HepG2 (cell line): Measurements from ENCODE around the gene BAHD1. TPM values are rescaled to one million over a fixed set of nuclear protein-coding genes. Genes with fewer than 3 reads are reported as not detected.
A peak's percentile ranks its signal among the peaks of the same experiment; 100 is the strongest.

Experiments used
- BHLHE40 ChIP-seq: IDR thresholded peaks from 2 replicates; pipeline ENCODE4 v1.6.1; 2011; ENCODE audit warnings: low read length, improper control_type of control experiment
- GABPA ChIP-seq, 2 experiments: IDR thresholded peaks; 2 replicates each; pipeline ENCODE4 v1.6.1; 2011 to 2016; ENCODE audit warnings: low read depth in 2 of 2, low read length in 1 of 2, missing biosample characterization in 1 of 2, missing genetic modification characterization in 1 of 2
- JUN ChIP-seq: sonication (generic); formaldehyde crosslinking; IDR thresholded peaks from 2 replicates; pipeline ENCODE4 v1.4.0; 2020; ENCODE audit warnings: mild to moderate bottlenecking, missing genetic modification reagents
- MEIS2 ChIP-seq: sonication (generic); formaldehyde crosslinking; IDR thresholded peaks from 2 replicates; pipeline ENCODE4 v1.9.0; 2021; ENCODE audit warnings: mild to moderate bottlenecking, missing genetic modification reagents
- MTA3 ChIP-seq: sonication (generic); formaldehyde crosslinking; IDR thresholded peaks from 2 replicates; pipeline ENCODE4 v1.4.0; 2020; ENCODE audit warnings: missing genetic modification reagents
- MYC ChIP-seq: sonication (generic); formaldehyde crosslinking; IDR thresholded peaks from 2 replicates; pipeline ENCODE4 v1.9.0; 2021; ENCODE audit warnings: missing genetic modification reagents, borderline replicate concordance
- NFRKB ChIP-seq: fragments of 450-650 bp; IDR thresholded peaks from 2 replicates; pipeline ENCODE4 v1.6.1; 2017
- NFYB ChIP-seq: sonication (generic); formaldehyde crosslinking; IDR thresholded peaks from 2 replicates; pipeline ENCODE4 v1.4.0; 2020; ENCODE audit warnings: missing genetic modification reagents
- NKX3-1 ChIP-seq: sonication (generic); formaldehyde crosslinking; IDR thresholded peaks from 2 replicates; pipeline ENCODE4 v1.5.0; 2020; ENCODE audit warnings: missing genetic modification reagents
- PITX1 ChIP-seq: sonication (generic); formaldehyde crosslinking; IDR thresholded peaks from 2 replicates; pipeline ENCODE4 v1.5.1; 2020; ENCODE audit warnings: mild to moderate bottlenecking, missing genetic modification reagents
- SATB2 ChIP-seq: sonication (generic); formaldehyde crosslinking; IDR thresholded peaks from 2 replicates; pipeline ENCODE4 v1.5.0; 2020; ENCODE audit warnings: missing genetic modification reagents
- SMC3 ChIP-seq: IDR thresholded peaks from 2 replicates; pipeline ENCODE4 v1.6.1; 2011; ENCODE audit warnings: low read length, improper control_type of control experiment
- TCF12 ChIP-seq, 2 experiments: fragments of 450-650 bp in 1 of 2; sonication (generic) in 1 of 2; formaldehyde crosslinking in 1 of 2; IDR thresholded peaks; 2 replicates each; pipeline versions ENCODE4 v1.6.1 to v1.8.0; 2017 to 2022; ENCODE audit warnings: antibody characterized with exemption in 1 of 2, mild to moderate bottlenecking in 1 of 2, missing genetic modification reagents in 1 of 2, moderate library complexity in 1 of 2
- TMF1 ChIP-seq: sonication (generic); formaldehyde crosslinking; IDR thresholded peaks from 2 replicates; pipeline ENCODE4 v1.8.1; 2022; ENCODE audit warnings: low read depth, missing genetic modification reagents
- ZFX ChIP-seq: sonication (generic); formaldehyde crosslinking; IDR thresholded peaks from 2 replicates; pipeline ENCODE4 v1.4.0; 2020; ENCODE audit warnings: mild to moderate bottlenecking, low read depth, missing genetic modification reagents, moderate library complexity
- ZNF143 ChIP-seq: sonication (generic); formaldehyde crosslinking; IDR thresholded peaks from 2 replicates; pipeline ENCODE4 v1.4.0; 2020; ENCODE audit warnings: missing genetic modification reagents
- ZNF180 ChIP-seq: sonication (generic); formaldehyde crosslinking; IDR thresholded peaks from 2 replicates; pipeline ENCODE4 v1.4.0; 2020; ENCODE audit warnings: low read depth, missing genetic modification reagents, borderline replicate concordance
- ZNF292 ChIP-seq: sonication (generic); formaldehyde crosslinking; IDR thresholded peaks from 2 replicates; pipeline ENCODE4 v1.8.1; 2022; ENCODE audit warnings: mild to moderate bottlenecking, low read depth, missing genetic modification reagents, borderline replicate concordance
- ZNF3 ChIP-seq: IDR thresholded peaks from 2 replicates; pipeline ENCODE4 v1.7.0; 2017; ENCODE audit warnings: inconsistent platforms
- ZNF674 ChIP-seq: sonication (generic); formaldehyde crosslinking; IDR thresholded peaks from 2 replicates; pipeline ENCODE4 v1.5.0; 2020; ENCODE audit warnings: low read depth, mild to moderate bottlenecking, missing genetic modification reagents
- ZNF768 ChIP-seq: sonication (generic); formaldehyde crosslinking; IDR thresholded peaks from 2 replicates; pipeline ENCODE4 v1.4.0; 2020; ENCODE audit warnings: missing genetic modification reagents
- polyA plus RNA-seq, 8 experiments: library from polyadenylated mRNA; depleted of rRNA in 3 of 8; stranded (reverse) in 7 of 8; unstranded in 1 of 8; fragments of >200 nt; fragmentation: Illumina TruSeq in 4 of 8; extraction: Trizol in 4 of 8; gene quantifications; 2 replicates each; pipeline versions ENCODE4 v1.2.1 to v1.2.3, GENCODE V29; 2011 to 2016; ENCODE audit warnings: low read depth in 4 of 8, missing spikeins in 1 of 8, mixed read lengths in 1 of 8; ENCODE audit not compliant: insufficient read depth in 1 of 8
- total RNA-seq, 5 experiments: library from RNA; depleted of rRNA; stranded (reverse); fragments of >200 nt; fragmentation: Illumina TruSeq; extraction: Trizol; gene quantifications; 2 replicates each; pipeline ENCODE4 v1.2.3, GENCODE V29; 2016; ENCODE audit warnings: low read depth in 1 of 5
- TF ChIP-seq, protein P1 (sequence below): sonication (generic); formaldehyde crosslinking; IDR thresholded peaks from 2 replicates; pipeline ENCODE4 v1.8.1; 2023; ENCODE audit warnings: mild to moderate bottlenecking, missing genetic modification reagents, borderline replicate concordance
- TF ChIP-seq, protein P2 (sequence below): sonication (generic); formaldehyde crosslinking; IDR thresholded peaks from 2 replicates; pipeline ENCODE4 v1.4.0; 2020; ENCODE audit warnings: missing genetic modification reagents
- TF ChIP-seq, protein P3 (sequence below): IDR thresholded peaks from 2 replicates; pipeline ENCODE4 v1.4.0; 2020; ENCODE audit warnings: mild to moderate bottlenecking, missing genetic modification reagents

BAHD1 gene
- total and polyA plus RNA-seq, 2 of the 13 experiments (the other 11 are each of a cell fraction or from before 2014, with no cell fraction given) = 3.3 to 8.7 TPM

DNA sequence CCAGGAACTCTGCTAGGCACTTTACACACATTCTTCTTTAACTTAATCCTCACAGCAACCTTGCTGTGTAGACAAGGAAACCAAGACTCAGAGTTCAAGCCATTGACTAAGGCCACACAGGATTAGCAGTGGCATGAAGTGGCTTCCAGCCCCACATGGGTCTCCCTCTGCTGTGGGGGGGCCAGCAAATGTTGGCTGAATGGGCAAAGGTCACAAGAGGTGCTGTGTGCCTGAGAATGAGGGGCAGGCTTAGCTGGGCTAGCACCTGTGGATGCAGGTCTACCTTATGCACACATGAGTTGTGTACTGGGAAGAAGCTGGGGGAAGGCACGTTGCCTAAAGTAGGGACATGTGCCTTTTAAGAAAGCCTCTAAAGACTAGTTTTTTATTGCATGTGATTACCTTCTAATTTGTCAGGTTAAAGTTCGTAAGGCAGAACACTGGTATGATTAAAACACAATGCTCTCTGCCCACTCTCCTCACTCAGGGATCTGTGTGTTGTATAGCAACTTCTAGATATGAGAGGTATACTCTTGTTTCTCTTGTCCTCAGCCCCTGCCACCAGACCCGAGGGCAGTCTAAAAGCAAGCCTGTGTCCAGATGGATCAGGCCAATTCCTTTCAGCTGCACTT lies 10.9 kb downstream of the BAHD1 start (continued):
- no peak for TF ChIP-seq ZNF143 (CRISPR knock-in tag)
- TF ChIP-seq ZNF292 = 0 out of 2 replicates have a peak, but pooled peaks have one; percentile 21
- peak; percentile 59; the same call in 1 of the 2 replicates for TF ChIP-seq PITX1 (CRISPR knock-in tag)
- no peak for TF ChIP-seq ZNF180 (CRISPR knock-in tag)
- TF ChIP-seq ZNF674 = no peak
- TF ChIP-seq ZFX (CRISPR knock-in tag) = peak; percentile 27; the same call in 1 of the 2 replicates
- no peak for TF ChIP-seq NKX3-1
- TF ChIP-seq, protein P1, sequence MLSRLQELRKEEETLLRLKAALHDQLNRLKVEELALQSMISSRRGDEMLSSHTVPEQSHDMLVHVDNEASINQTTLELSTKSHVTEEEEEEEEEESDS (CRISPR knock-in tag) = no peak
- TF ChIP-seq MEIS2 (CRISPR knock-in tag) = no peak
- TF ChIP-seq, protein P2, sequence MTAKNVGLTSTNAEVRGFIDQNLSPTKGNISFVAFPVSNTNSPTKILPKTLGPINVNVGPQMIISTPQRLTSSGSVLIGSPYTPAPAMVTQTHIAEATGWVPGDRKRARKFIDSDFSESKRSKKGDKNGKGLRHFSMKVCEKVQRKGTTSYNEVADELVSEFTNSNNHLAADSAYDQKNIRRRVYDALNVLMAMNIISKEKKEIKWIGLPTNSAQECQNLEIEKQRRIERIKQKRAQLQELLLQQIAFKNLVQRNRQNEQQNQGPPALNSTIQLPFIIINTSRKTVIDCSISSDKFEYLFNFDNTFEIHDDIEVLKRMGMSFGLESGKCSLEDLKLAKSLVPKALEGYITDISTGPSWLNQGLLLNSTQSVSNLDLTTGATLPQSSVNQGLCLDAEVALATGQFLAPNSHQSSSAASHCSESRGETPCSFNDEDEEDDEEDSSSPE (CRISPR knock-in tag) = no peak
- no peak for TF ChIP-seq MTA3 (CRISPR knock-in tag)
- TF ChIP-seq GABPA (IDR thresholded peaks at IDR 0.05; ENCODE audit: low read depth, low read length) = no peak
- TF ChIP-seq GABPA (CRISPR knock-in tag; IDR thresholded peaks at IDR 0.05; ENCODE audit: low read depth) = no peak
- no peak for TF ChIP-seq TMF1 (CRISPR knock-in tag)
- no peak for TF ChIP-seq BHLHE40
- peak; percentile 68; the same call in 1 of the 2 replicates for TF ChIP-seq ZNF768 (CRISPR knock-in tag)
- no peak for TF ChIP-seq ZNF3 (CRISPR knock-in tag)
- TF ChIP-seq SATB2 = no peak
- TF ChIP-seq, protein P3, sequence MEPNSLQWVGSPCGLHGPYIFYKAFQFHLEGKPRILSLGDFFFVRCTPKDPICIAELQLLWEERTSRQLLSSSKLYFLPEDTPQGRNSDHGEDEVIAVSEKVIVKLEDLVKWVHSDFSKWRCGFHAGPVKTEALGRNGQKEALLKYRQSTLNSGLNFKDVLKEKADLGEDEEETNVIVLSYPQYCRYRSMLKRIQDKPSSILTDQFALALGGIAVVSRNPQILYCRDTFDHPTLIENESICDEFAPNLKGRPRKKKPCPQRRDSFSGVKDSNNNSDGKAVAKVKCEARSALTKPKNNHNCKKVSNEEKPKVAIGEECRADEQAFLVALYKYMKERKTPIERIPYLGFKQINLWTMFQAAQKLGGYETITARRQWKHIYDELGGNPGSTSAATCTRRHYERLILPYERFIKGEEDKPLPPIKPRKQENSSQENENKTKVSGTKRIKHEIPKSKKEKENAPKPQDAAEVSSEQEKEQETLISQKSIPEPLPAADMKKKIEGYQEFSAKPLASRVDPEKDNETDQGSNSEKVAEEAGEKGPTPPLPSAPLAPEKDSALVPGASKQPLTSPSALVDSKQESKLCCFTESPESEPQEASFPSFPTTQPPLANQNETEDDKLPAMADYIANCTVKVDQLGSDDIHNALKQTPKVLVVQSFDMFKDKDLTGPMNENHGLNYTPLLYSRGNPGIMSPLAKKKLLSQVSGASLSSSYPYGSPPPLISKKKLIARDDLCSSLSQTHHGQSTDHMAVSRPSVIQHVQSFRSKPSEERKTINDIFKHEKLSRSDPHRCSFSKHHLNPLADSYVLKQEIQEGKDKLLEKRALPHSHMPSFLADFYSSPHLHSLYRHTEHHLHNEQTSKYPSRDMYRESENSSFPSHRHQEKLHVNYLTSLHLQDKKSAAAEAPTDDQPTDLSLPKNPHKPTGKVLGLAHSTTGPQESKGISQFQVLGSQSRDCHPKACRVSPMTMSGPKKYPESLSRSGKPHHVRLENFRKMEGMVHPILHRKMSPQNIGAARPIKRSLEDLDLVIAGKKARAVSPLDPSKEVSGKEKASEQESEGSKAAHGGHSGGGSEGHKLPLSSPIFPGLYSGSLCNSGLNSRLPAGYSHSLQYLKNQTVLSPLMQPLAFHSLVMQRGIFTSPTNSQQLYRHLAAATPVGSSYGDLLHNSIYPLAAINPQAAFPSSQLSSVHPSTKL (CRISPR knock-in tag) = no peak
- TF ChIP-seq SMC3 = no peak
- TF ChIP-seq JUN (CRISPR knock-in tag) = no peak
- peak; percentile 54; the same call in 1 of the 2 replicates for TF ChIP-seq MYC
- no peak for TF ChIP-seq TCF12 (IDR thresholded peaks at IDR 0.05)
- TF ChIP-seq TCF12 (CRISPR knock-in tag; IDR thresholded peaks at IDR 0.05) = no peak
- no peak for TF ChIP-seq NFRKB
- TF ChIP-seq NFYB (CRISPR knock-in tag) = no peak
